Uterus (tissue), 2 donors: ENCODE data around the gene TMEM95.

Source experiments
- CTCF ChIP-seq, 4 experiments: fragments of 200-600 bp in 2 of 4; fragments of 450-650 bp in 2 of 4; sonication (generic) in 2 of 4; IDR thresholded peaks; one replicate each; pipeline ENCODE4 v1.5.1; 2016 to 2019; ENCODE audit warnings: antibody characterized with exemption in 4 of 4, mild to moderate bottlenecking in 2 of 4, moderate library complexity in 1 of 4
- POLR2A ChIP-seq, 2 donors: fragments of 450-650 bp; IDR thresholded peaks; one replicate each; pipeline ENCODE4 v1.6.1; 2016; ENCODE audit warnings: antibody characterized with exemption in 2 of 2, mild to moderate bottlenecking in 1 of 2, moderate library complexity in 1 of 2

GRCh38 chr17:7313088-7313889 lies 41.7 kb upstream of the TMEM95 start:
- TF ChIP-seq CTCF (IDR thresholded peaks at IDR 0.05) = no peak
- no peak for TF ChIP-seq POLR2A (IDR thresholded peaks at IDR 0.05)
